Neural cell (in vitro differentiated cells): ENCODE results near the gene FOXA3. TPM values are rescaled to one million over a fixed set of nuclear protein-coding genes. Genes with fewer than 3 reads are reported as not detected.

Source experiments
- H2AFZ ChIP-seq: fragments of 200-600, 300-800 bp; sonication (generic), shearing (Covaris generic); 2 replicates; pipeline ENCODE4 v1.6.0; 2014; ENCODE audit warnings: low read depth, mild to moderate bottlenecking, antibody characterized with exemption, low read length, moderate library complexity
- H3F3A ChIP-seq: fragments of 200-600 bp; shearing (Covaris generic); 2 replicates; pipeline ENCODE4 v1.6.1; 2016; ENCODE audit warnings: mild to moderate bottlenecking, moderate library complexity, mixed read lengths, antibody characterized with exemption, low read length; ENCODE audit not compliant: insufficient read depth, poor library complexity, severe bottlenecking
- H3K27ac ChIP-seq: fragments of 200-600, 300-800 bp; sonication (generic), shearing (Covaris generic); 2 replicates; pipeline ENCODE4 v1.5.1; 2014; ENCODE audit warnings: mild to moderate bottlenecking, low read length, moderate library complexity
- H3K27me3 ChIP-seq: fragments of 300-800, 200-600 bp; sonication (generic), shearing (Covaris generic); 2 replicates; pipeline ENCODE4 v1.6.0; 2014; ENCODE audit warnings: mild to moderate bottlenecking, low read depth, low read length, moderate library complexity; ENCODE audit not compliant: insufficient read depth
- H3K36me3 ChIP-seq: fragments of 300-800, 200-600 bp; sonication (generic), shearing (Covaris generic); 2 replicates; pipeline ENCODE4 v1.5.1; 2014; ENCODE audit warnings: mild to moderate bottlenecking, antibody characterized with exemption, low read length, moderate library complexity; ENCODE audit not compliant: insufficient read depth
- H3K4me2 ChIP-seq: fragments of 300-800, 200-600 bp; sonication (generic), shearing (Covaris generic); 2 replicates; pipeline ENCODE4 v1.6.0; 2014; ENCODE audit warnings: mild to moderate bottlenecking, low read length
- H3K4me3 ChIP-seq: fragments of 300-800, 200-600 bp; sonication (generic), shearing (Covaris generic); 2 replicates; pipeline ENCODE4 v1.5.1; 2014; ENCODE audit warnings: mild to moderate bottlenecking, low read length, moderate library complexity
- H3K79me2 ChIP-seq: fragments of 200-600 bp; shearing (Covaris generic); replicated peaks from 2 replicates; pipeline ENCODE4 v1.6.0; 2014; ENCODE audit warnings: mild to moderate bottlenecking, low read length, moderate library complexity; ENCODE audit not compliant: insufficient read depth
- H3K9ac ChIP-seq: fragments of 300-800, 200-600 bp; sonication (generic), shearing (Covaris generic); 2 replicates; pipeline ENCODE4 v1.6.1; 2016; ENCODE audit warnings: mild to moderate bottlenecking, low read length, mixed read lengths
- H3K9me2 ChIP-seq: fragments of 200-600 bp; shearing (Covaris generic); 2 replicates; pipeline ENCODE4 v1.6.1; 2016; ENCODE audit warnings: mild to moderate bottlenecking, low read length, mixed read lengths; ENCODE audit not compliant: insufficient read depth
- H3K9me3 ChIP-seq: fragments of 200-600, 300-800 bp; sonication (generic), shearing (Covaris generic); 2 replicates; pipeline ENCODE4 v1.6.1; 2016; ENCODE audit warnings: mild to moderate bottlenecking, mixed run types, low read length, moderate library complexity, mixed read lengths
- H4K20me1 ChIP-seq: fragments of 200-600 bp; shearing (Covaris generic); 2 replicates; pipeline ENCODE4 v1.6.1; 2016; ENCODE audit warnings: mild to moderate bottlenecking, mixed run types; ENCODE audit not compliant: insufficient read depth
- EP300 ChIP-seq: fragments of 450-650 bp; conservative IDR thresholded peaks from 2 replicates; pipeline ENCODE4 v1.6.1; 2014; ENCODE audit warnings: antibody characterized with exemption, mild to moderate bottlenecking, moderate library complexity; ENCODE audit not compliant: poor library complexity, severe bottlenecking
- EZH2 ChIP-seq: fragments of 200-600, 300-800 bp; shearing (Covaris generic), sonication (generic); IDR thresholded peaks from 2 replicates; pipeline ENCODE4 v1.6.1; 2014; ENCODE audit warnings: antibody characterized with exemption, low read length, borderline replicate concordance, mild to moderate bottlenecking; ENCODE audit not compliant: insufficient read depth, poor library complexity, severe bottlenecking
- MXI1 ChIP-seq: fragments of 450-650 bp; conservative IDR thresholded peaks from 2 replicates; pipeline ENCODE4 v1.6.1; 2014; ENCODE audit warnings: antibody characterized with exemption, mild to moderate bottlenecking; ENCODE audit not compliant: poor library complexity, severe bottlenecking
- POLR2AphosphoS5 ChIP-seq: IDR thresholded peaks from 2 replicates; pipeline ENCODE4 v1.6.1; 2012
- RAD21 ChIP-seq: fragments of 450-650 bp; conservative IDR thresholded peaks from 2 replicates; pipeline ENCODE4 v1.6.1; 2014; ENCODE audit warnings: antibody characterized with exemption, mild to moderate bottlenecking, moderate library complexity
- SMC3 ChIP-seq: fragments of 450-650 bp; conservative IDR thresholded peaks from 2 replicates; pipeline ENCODE4 v1.6.1; 2014; ENCODE audit warnings: antibody characterized with exemption, mild to moderate bottlenecking, moderate library complexity; ENCODE audit not compliant: poor library complexity
- TAF1 ChIP-seq: IDR thresholded peaks from 2 replicates; pipeline ENCODE4 v1.6.1; 2012; ENCODE audit warnings: low read depth
- polyA plus RNA-seq: library from polyadenylated mRNA; depleted of rRNA; stranded (reverse); fragments of >200 nt; gene quantifications from 2 replicates; pipeline ENCODE4 v1.2.3, GENCODE V29; 2014
- TF ChIP-seq, protein P1 (sequence below): fragments of 450-650 bp; IDR thresholded peaks from 2 replicates; pipeline ENCODE4 v1.5.1; 2014; ENCODE audit warnings: antibody characterized with exemption, mild to moderate bottlenecking, moderate library complexity; ENCODE audit not compliant: poor library complexity, severe bottlenecking
- TF ChIP-seq, protein P2 (sequence below): IDR thresholded peaks from 2 replicates; pipeline ENCODE4 v1.6.1; 2012; ENCODE audit warnings: borderline replicate concordance

The FOXA3 gene
- polyA plus RNA-seq, 1 donor from 2014 or later: not detected

DNA sequence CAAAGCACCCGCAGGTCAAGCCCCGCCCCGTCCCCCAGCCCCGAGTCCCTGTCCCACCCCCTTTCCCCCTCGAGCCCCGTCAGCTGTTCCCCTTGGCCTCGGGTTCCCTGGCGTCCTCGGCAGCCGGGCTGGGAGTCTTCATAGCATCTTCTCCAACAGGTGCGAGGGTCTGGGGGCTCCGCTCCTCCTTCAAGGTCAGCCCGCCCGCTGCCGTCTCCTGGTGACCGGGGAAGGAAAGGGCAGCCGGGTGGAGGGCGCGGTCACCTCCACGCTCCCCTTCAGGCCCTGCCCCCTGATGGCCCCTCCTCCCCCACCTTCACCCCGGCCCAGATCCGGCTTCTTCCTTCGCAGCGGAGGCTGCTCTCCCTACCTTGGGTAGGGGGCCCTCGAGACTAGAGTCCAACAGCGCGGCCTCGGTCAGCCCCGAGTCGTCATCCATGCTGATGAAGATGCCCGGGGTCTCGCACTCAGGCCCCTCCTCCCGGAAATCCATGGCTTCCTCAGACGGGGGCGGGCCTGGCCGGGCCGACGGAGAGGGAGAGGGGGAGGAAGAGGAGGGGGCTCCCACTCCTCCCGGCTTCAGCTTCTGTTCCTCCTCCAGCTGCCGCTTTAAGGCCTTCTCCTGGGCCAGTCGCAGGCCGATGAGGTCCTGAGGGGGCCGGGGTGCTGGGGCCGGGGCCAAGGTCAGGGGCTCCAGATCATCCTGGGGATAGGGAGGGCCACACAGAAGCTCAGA, 48.5 kb upstream of the FOXA3 start:
- no peaks in the 10 kb centered on the region for H3K9me2 ChIP-seq
- H3K4me3 ChIP-seq: peak overlapping the region; percentile 55
- H3K36me3 ChIP-seq: no peaks in the 10 kb centered on the region
- H3K79me2 ChIP-seq: no peaks in the 10 kb centered on the region
- H3F3A ChIP-seq: no peaks in the 10 kb centered on the region
- H4K20me1 ChIP-seq: no peaks in the 10 kb centered on the region
- H3K27me3 ChIP-seq: no peaks in the 10 kb centered on the region
- H3K27ac ChIP-seq: no peak overlapping the region
- peak overlapping the region; percentile 31 for H3K9ac ChIP-seq
- H3K4me2 ChIP-seq: no peak overlapping the region
- H2AFZ ChIP-seq: no peak overlapping the region
- TF ChIP-seq SMC3 (no peak), MXI1 (no peak), EZH2 (no peak), POLR2AphosphoS5 (no peak), TAF1 (no peak), EP300 (no peak), RAD21 (no peak)
- TF ChIP-seq, protein P1, sequence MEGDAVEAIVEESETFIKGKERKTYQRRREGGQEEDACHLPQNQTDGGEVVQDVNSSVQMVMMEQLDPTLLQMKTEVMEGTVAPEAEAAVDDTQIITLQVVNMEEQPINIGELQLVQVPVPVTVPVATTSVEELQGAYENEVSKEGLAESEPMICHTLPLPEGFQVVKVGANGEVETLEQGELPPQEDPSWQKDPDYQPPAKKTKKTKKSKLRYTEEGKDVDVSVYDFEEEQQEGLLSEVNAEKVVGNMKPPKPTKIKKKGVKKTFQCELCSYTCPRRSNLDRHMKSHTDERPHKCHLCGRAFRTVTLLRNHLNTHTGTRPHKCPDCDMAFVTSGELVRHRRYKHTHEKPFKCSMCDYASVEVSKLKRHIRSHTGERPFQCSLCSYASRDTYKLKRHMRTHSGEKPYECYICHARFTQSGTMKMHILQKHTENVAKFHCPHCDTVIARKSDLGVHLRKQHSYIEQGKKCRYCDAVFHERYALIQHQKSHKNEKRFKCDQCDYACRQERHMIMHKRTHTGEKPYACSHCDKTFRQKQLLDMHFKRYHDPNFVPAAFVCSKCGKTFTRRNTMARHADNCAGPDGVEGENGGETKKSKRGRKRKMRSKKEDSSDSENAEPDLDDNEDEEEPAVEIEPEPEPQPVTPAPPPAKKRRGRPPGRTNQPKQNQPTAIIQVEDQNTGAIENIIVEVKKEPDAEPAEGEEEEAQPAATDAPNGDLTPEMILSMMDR: no peak
- TF ChIP-seq, protein P2, sequence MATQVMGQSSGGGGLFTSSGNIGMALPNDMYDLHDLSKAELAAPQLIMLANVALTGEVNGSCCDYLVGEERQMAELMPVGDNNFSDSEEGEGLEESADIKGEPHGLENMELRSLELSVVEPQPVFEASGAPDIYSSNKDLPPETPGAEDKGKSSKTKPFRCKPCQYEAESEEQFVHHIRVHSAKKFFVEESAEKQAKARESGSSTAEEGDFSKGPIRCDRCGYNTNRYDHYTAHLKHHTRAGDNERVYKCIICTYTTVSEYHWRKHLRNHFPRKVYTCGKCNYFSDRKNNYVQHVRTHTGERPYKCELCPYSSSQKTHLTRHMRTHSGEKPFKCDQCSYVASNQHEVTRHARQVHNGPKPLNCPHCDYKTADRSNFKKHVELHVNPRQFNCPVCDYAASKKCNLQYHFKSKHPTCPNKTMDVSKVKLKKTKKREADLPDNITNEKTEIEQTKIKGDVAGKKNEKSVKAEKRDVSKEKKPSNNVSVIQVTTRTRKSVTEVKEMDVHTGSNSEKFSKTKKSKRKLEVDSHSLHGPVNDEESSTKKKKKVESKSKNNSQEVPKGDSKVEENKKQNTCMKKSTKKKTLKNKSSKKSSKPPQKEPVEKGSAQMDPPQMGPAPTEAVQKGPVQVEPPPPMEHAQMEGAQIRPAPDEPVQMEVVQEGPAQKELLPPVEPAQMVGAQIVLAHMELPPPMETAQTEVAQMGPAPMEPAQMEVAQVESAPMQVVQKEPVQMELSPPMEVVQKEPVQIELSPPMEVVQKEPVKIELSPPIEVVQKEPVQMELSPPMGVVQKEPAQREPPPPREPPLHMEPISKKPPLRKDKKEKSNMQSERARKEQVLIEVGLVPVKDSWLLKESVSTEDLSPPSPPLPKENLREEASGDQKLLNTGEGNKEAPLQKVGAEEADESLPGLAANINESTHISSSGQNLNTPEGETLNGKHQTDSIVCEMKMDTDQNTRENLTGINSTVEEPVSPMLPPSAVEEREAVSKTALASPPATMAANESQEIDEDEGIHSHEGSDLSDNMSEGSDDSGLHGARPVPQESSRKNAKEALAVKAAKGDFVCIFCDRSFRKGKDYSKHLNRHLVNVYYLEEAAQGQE: no peak
- no peaks in the 10 kb centered on the region for H3K9me3 ChIP-seq

DNA sequence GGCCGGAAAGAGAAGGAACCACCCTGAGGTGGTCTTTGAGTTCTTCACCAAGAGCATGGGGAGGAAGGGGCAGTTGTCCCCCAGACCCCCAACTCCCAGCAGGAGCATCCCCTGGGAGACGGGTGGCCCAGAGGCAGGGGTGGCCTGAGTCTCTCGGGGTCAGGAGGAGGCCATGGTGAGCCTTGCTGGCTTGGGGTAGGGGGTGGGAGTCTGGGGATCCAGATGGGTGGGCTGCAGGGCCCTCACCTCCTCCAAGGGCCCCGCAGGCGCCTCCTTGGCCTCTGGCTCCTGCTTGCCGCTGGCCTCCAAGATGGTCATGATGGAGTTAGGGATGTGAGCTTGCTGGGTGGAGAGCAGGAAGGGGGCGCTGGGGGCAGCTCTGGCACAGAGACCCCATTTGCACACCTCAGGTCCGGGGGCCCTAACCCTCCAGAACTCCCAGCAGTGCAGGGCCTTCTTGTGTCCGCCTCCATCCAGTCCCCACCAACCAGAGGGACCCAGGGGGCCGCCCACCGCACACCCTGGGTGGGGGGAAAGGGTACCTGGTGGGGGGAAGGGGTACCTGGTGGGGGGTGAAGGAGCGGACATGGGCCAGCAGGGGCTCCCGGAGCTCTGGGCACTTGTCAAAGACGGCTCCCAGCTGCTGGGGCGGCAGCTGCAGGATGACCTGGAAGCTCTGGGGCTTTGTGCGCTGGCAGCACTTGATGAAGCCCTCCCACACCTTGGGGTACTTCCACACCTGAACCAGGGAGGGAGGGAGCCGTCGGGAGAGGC, 47.7 kb upstream of the FOXA3 start:
- H3K79me2 ChIP-seq: no peaks in the 10 kb centered on the region
- TF ChIP-seq EP300 (no peak), TAF1 (no peak), POLR2AphosphoS5 (no peak), RAD21 (no peak), MXI1 (no peak), EZH2 (no peak), SMC3 (no peak)
- TF ChIP-seq, protein P1: no peak
- TF ChIP-seq, protein P2: no peak
- H3K27ac ChIP-seq: no peak overlapping the region
- no peaks in the 10 kb centered on the region for H3F3A ChIP-seq
- no peaks in the 10 kb centered on the region for H4K20me1 ChIP-seq
- H3K27me3 ChIP-seq: no peaks in the 10 kb centered on the region
- H3K36me3 ChIP-seq: no peaks in the 10 kb centered on the region
- no peak overlapping the region for H3K4me2 ChIP-seq
- no peaks in the 10 kb centered on the region for H3K9me3 ChIP-seq
- peak overlapping the region; percentile 55 for H3K4me3 ChIP-seq
- no peak overlapping the region for H2AFZ ChIP-seq
- peak overlapping the region; percentile 31 for H3K9ac ChIP-seq
- H3K9me2 ChIP-seq: no peaks in the 10 kb centered on the region
